LNCaP clone FGC (cell line): Measurements from ENCODE around the gene ESYT2.

ENCODE experiments used
- DNase-seq: peaks from one replicate; pipeline ENCODE4 v3.0.0-alpha.2; 2011; ENCODE audit warnings: low read depth
- H3K4me3 ChIP-seq: 2 replicates; pipeline ENCODE4 v1.5.1; 2011; ENCODE audit warnings: mild to moderate bottlenecking, low read depth, low read length, control low read depth
- TF ChIP-seq, protein P1 (sequence below): IDR thresholded peaks from 2 replicates; pipeline ENCODE4 v1.5.1; 2012; ENCODE audit warnings: mild to moderate bottlenecking; ENCODE audit not compliant: control insufficient read depth, insufficient read depth; ENCODE audit errors: extremely low read depth

Gene ESYT2

DNA sequence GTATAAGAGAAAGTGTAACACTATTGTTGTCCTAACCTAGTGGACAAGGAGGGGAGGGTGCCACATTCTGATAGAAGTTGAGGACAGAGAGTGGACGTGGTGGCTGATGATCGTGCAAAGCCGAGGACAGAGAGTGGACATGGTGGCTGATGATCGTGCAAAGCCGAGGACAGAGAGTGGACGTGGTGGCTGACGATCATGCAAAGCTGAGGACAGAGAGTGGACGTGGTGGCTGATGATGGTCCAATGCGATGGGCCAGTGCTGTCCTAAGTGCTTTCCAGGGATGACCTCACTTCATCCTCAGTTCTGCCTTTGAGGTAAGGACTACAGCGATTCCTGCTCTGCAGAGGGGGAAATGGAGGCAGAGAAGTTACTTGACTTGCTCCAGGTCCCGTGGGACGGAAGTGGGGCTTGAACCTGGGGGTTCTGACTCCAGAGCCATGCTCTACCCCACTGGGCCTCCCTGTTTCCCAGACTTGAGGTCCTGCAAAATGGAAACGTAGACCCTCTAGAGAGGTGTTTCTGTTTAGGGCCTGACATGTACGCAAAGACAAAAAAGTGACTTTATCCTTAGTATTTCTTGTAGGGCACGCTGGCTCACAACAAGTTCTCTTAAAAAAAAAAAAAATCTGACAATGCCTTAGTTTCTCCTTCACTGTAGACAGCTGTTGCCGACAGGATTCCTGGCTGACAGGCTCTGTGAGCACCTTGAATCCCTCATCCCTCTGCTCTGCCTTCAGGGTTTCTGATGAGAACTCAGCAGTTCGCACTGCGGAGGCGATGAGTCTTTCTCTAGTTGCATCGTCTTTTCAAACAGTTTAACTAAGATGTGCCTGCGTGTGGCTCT, 104.4 kb downstream of the ESYT2 start:
- no peak overlapping the region for H3K4me3 ChIP-seq
- no peak for DNase-seq
- TF ChIP-seq, protein P1, sequence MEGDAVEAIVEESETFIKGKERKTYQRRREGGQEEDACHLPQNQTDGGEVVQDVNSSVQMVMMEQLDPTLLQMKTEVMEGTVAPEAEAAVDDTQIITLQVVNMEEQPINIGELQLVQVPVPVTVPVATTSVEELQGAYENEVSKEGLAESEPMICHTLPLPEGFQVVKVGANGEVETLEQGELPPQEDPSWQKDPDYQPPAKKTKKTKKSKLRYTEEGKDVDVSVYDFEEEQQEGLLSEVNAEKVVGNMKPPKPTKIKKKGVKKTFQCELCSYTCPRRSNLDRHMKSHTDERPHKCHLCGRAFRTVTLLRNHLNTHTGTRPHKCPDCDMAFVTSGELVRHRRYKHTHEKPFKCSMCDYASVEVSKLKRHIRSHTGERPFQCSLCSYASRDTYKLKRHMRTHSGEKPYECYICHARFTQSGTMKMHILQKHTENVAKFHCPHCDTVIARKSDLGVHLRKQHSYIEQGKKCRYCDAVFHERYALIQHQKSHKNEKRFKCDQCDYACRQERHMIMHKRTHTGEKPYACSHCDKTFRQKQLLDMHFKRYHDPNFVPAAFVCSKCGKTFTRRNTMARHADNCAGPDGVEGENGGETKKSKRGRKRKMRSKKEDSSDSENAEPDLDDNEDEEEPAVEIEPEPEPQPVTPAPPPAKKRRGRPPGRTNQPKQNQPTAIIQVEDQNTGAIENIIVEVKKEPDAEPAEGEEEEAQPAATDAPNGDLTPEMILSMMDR, result no peak

DNA sequence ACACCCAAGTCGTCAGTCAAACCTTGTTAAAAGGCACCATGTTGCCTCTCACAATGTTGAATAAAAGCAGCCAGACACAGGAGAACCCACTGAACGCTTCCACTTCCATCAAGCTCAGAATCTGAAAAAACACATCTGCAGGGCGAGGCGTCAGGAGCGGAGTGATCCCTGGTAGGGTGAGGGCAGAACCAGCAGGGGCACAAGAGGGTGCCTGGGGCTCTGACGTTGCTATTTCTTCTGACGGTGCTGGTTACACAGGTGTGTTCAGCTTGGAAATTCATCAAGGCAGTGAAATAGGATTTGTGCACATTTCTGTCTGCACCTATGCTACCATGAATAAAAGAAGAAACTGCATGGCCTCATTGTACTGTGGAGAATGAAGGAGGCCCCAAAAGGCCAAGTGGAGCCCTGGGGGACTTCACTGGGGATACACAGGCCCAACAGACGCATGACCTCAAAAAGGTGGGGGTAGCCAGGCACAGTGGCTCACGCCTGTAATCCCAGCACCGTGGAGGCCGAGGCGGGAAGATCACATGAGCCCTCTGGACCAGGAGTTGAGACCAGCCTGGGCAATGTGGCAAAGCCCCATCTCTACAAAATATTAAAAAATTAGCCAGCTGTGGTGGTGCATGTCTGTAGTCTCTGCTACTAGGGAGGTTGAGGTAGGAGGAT, 105.5 kb downstream of the ESYT2 start:
- no peak for DNase-seq
- H3K4me3 ChIP-seq, result no peak overlapping the region
- TF ChIP-seq, protein P1, result no peak

DNA sequence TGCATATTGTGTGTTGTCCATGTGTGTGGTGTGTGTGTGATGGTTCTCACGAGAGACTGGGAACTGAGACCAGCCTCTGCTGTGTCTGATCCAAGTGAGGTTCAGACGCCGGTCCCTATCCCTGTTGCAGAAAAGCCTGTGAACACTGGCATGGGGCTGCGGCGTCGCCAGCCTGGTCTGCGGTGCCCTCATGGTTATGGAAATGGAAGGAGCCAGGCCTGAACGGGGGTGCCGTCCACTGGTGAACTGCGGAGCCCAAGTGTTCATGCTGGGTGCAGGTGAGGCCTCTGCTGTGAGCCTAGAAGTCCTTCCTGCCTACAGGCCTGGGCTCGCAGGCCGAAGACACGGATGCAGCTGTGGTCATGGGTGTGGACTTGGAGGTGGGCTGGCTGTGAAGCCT, 106.0 kb downstream of the ESYT2 start:
- TF ChIP-seq, protein P1, result no peak
- H3K4me3 ChIP-seq, result no peak overlapping the region
- no peak for DNase-seq

DNA sequence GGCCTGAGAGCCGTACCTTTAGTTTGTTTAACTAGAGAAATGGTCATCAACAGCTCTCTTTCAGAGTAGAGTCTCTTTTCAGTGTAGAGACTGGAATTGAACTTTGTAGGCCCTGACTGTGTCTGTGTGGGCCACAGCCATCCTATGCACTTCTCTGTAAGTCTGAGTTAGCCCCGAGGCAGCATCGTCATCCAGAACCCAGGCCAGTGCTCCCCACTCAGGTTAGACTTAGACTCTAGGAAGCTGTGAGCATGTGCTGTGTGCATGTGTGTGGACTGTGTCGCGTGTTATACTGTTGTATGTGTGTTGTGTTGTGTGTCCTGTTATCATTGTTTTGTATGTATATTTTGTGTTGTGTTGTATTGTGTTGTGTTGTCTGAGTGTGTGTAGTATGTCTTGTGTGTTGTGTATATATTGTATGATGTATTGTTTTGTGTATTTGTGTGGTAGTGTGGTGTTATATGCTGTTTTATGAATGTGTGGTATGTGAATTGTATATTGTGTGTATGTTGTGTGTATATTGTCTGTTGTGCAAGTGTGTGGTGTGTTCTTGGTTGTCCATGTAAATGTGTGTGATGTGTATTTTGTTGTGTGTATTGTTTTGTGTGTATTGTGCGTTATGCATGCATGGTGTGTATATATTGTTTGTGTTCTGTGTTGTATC, 106.6 kb downstream of the ESYT2 start:
- no peak for DNase-seq
- TF ChIP-seq, protein P1, result no peak
- H3K4me3 ChIP-seq, result no peak overlapping the region

DNA sequence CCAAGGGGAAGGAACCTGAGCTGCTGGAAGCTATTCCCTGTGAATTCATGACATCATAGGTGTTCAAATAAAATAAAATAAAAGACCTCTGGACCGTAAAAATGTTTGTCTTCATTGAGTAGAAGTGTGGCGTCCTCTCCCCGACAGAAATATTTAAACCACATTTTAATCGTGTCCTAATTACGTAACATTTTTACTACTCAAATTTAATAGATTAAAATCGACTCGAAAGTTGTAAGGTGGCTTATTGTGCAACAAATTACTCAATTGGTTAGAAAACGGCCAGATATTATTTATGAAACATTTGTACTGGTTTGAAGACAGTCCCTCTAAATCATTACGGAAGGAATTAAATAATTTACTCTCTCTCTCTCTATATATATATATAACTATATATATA, 109.2 kb downstream of the ESYT2 start:
- H3K4me3 ChIP-seq, result no peak overlapping the region
- TF ChIP-seq, protein P1, result no peak
- DNase-seq, result no peak

DNA sequence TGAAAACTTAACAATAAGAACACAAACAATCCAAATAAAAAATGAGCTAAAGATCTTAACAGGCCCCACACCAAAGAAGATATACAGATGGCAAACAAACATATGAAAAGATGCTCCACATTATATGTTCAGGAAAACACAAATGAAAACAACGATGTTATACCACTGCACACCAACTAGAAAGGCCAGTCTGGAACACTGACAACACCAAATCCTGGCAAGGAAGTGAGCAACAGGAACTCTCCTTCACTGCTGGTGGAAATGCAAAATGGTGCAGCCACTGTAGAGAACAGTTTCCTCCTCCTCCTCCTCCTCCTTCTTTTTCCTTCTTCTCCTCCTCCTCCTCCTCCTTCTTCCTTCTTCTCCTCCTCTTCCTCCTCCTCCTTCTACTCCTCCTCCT, 112.5 kb downstream of the ESYT2 start:
- DNase-seq, result no peak
- H3K4me3 ChIP-seq, result no peak overlapping the region
- TF ChIP-seq, protein P1, result no peak
